ELF-1 (cell line): ENCODE results near the gene GVQW3.
"Not testable (repeated sequence)": the region's sequence is repeated elsewhere in the genome, so short reads cannot be mapped to it uniquely, and the experiment has no call there.

ENCODE experiments used
- DNase-seq: peaks from one replicate; pipeline ENCODE4 v3.0.0-alpha.2; 2016; ENCODE audit warnings: low read depth, low spot score

Gene GVQW3

DNA sequence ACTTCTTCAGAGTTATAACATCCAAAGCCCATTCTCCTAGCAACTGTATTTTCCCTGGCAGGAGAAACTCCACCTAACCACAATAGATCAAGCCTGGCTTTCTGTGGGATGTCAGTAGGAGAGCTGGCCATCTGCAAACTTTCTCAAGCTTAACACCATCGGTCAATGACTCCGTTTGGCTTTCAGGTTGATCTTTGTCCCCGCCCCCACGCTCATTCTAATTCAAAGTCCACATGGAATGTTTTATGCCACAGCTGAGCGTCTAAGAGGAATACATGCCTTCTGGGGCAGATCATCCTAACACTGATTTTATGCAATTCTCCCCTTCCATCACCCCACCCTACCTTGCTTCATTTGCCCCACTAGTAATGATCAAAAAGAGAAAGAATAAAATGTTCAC is 4.8 kb downstream of the GVQW3 start:
- DNase-seq, result peak; percentile 17

DNA sequence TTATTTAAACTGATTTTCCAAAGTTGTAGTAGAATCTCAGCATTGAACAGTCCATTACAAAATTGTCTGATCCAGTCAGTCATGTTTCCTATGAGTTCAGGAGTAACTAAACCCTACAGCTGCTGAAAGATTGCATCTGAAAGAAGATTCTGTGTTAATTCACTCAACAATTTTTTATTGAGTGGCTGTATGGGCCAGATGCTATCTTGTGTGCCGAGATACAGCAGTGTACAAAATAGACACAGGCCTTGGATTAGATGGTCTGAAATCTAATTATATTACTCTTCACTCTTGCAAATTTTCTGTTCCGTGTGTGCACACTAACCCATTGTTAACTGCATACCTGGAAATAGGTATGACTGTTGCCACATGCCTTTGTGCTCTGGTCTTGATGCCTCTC is 7.3 kb downstream of the GVQW3 start:
- DNase-seq, result no peak

DNA sequence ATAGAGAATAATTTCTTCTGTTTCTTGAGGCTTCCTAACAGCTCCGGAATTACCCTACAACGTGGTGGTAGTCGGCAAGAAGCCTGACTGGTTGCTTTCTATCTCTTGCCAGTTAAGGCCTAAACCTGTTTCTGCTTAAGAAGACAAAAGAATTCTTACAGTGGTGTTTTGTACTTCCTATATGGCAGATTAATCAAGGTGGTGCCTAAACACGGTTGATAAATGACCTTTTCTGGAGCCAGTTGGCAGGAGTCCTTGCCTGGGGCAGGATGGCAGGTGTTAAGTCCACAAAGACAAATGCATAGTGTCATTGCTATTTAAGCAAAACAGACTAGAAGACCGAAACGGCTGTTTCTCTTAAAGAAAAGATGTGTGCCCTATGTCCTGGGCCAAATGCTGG is 9.9 kb downstream of the GVQW3 start:
- peak; percentile 34 for DNase-seq

DNA sequence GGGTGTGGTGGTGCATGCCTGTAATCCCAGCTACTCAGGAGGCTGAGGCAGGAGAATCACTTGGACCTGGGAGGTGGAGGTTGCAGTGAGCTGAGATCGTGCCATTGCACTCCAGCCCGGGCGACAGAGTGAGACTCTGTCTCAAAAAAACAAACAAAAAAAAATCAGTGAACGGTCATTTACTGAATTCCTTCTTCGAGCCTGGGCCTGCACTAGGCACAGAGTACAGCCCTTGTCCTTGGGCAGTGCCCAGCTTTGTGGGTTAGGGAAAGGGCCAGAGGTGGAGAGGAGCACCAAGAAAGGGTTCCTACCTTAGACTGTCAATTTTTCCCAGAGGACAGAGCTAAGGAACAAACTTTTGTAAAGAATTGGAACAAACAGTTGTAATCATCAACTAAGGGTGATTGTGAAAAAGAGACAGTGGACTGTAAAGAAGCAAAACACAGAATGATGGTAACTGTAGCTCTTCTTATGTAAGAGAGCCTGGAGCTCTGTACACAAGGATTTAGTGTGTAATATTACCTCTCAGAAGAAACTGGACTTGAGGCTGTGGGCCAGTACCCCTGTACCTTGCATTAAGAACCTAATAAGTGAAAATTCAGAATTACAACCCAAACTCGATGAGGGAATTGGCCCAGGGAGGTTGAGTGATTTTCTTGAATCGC is 10.8 kb downstream of the GVQW3 start:
- DNase-seq, result no peak

DNA sequence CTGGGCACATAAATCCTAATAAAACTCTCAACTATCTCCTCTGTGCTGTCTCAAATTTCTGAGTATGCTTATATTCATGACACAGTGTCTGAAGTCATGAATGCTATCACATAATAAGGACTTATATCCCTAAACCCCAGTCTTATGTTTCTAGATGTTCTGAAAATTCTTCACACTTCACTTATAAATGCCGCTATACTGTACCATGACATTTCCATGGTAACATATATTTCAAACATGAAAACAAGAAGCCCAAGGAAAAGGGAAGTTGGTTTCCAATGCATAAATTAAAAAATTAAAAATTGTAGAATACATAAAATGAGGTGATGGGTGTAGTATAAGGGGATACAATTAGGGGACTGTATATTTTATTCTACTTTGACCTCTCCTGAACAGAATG is 11.7 kb downstream of the GVQW3 start:
- DNase-seq, result no peak

DNA sequence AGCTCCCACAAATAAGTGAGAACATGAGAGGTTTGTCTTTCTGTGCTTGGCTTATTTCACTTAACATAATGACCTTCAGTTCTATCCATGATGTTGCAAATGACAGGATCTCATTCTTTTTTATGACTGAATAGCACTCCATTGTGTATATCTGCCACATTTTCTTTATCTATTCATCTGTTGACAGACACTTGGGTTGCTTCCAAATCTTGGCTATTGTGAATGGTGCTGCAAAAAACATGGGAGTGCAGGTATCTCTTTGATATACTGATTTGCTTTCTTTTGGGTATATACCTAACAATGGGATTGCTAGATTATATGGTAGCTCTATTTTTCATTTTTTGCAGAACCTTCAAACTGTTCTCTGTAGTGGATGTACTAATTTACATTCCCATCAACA is 13.3 kb downstream of the GVQW3 start:
- DNase-seq, result no peak

DNA sequence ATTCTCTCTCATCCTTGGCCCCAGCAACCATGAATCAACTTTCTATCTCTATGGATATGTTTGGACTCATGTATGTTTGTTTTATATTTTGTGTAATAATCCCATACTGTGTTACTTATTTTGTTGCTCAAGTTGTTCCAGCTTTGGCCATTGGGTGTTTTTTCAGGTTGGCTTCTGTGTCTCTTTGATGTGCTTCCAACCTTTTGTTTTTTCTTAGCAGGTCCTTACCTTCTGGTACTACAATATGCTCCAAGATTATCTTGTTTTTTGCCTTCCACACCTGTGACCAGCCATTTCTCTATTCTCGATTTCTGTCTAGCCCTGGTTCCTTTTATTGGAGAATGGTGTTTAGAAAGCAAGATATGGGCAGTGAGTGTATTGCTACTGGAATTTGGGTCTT is 14.2 kb downstream of the GVQW3 start:
- no peak for DNase-seq

DNA sequence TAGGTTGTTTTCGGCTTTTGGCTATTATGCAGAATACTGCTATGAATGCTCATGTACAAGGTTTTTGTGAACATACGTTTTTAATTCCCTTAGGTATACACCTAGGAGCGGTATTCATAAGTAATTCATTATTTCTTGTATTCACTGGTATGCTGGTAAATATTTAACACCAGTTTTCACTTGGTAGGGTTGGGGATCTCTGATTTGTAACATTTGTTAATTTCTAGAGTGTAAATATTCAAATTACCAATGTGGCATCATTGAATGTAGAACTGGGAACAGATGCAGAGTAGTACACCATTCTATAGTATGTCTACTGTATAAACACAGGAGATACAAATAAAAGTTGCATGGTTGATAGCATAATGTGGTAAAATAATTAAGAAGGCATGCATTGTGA is 16.3 kb downstream of the GVQW3 start:
- no peak for DNase-seq

DNA sequence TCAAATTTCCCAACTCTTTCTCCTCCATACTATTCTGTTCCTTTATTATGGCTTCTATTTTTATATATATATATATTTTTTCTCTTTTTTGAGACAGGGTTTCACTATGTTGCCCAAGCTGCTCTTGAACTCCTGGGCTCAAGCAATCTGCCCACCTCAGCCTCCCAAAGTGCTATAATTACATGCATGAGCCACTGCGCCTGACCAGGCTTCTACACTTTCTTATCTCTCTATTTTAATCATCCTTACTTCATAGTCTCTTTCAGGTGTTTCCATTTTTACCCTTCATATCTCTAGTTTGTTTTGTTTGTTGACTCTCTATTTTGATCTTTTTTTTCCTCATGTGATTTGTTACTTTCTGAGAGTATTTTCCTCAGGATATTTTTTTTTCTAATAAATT is 19.8 kb downstream of the GVQW3 start:
- DNase-seq, result no peak

DNA sequence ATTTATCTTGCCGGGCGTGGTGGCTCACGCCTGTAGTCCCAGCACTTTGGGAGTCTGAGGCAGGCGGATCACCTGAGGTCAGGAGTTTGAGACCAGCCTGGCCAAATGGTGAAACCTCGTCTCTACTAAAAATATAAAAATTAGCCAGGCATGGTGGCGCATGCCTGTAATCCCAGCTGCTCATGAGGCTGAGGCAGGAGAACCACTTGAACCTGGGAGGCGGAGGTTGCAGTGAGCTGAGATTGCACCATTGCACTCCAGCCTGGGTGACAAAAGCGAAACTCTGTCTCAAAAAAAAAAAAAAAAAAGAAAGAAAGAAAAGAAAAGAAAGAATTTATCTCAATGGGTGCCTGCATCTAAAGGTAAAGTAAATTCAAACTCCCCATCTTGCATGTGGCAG is 20.4 kb downstream of the GVQW3 start:
- DNase-seq, result not testable (repeated sequence)

DNA sequence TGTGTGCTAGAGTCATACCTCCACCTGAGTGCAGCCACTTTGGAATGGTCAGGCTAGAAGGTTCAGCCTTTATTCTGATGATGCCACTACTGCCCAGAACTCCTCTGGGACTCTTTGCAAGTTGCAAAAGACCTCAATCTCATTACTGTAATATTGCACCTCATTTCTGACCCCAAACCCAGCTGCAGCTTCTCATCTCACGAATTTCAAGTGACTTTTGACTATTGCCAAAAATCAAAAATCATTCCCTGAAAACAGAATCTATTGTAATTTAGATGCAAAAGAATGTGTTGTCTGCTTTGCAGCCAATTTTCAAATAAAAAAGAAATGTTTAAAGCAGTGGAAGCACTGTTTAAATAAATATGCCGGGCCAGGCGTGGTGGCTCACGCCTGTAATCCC is 25.2 kb downstream of the GVQW3 start:
- no peak for DNase-seq

DNA sequence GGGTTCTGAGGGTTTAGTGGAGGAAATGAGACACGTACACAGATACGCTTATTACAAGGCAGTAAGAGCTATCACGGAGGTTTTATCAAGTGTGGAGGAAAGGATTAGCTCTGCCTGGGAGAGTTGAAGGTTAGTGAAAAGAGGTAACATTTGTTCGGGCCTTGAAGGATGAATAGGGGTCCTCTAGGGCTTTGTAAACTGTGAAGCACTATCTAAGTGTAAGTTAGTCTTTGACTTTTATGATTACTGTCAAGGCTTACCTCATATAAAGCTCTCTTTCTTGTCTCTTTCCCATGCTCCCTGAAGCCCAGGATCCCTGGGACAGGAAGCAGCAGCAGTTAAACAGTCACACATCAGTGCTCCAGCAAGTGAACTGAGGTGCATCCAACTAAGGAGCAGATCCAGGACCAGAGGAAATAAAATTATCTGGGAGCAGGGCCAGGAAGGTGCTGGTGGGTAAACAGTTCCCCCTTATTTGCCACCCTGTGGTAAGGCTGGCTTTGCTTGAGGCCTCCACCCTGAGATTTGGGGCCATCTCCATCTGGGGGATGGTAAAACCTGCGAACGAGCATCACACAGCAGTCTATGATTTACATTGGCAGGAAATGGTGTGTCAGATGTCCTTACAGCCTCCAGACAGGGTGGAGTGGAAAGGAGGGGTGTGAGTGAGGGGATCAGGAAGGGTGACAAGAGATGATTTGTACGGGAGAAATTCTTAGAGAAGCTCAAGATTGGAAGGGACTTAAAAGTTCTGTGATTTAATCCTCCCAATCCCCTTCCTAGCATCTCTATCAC is 27.2 kb downstream of the GVQW3 start:
- DNase-seq, result no peak

DNA sequence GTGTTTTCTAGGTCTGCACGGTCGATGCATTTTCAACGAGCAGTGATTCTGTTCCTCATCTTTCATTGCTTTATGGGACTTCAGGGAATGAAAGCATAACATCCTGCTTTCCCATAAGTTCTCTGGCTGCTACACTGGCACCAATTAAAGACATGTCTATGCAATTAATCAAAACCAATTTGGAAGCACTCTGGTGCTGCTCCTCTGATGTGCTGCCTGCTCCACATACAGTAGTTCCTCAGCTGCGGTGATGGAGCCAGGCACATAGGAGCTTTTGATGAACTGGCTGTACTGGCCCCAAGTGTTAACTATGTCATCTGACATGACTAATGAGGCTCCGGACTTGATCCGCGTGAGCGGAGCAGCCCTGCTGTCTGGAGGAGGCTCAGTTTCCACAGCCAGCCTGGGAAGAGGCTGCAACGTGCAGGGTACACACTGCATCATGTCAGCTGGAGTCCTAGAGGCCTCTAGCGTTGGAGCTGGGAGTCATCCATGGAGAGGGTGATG is 29.8 kb downstream of the GVQW3 start:
- no peak for DNase-seq

DNA sequence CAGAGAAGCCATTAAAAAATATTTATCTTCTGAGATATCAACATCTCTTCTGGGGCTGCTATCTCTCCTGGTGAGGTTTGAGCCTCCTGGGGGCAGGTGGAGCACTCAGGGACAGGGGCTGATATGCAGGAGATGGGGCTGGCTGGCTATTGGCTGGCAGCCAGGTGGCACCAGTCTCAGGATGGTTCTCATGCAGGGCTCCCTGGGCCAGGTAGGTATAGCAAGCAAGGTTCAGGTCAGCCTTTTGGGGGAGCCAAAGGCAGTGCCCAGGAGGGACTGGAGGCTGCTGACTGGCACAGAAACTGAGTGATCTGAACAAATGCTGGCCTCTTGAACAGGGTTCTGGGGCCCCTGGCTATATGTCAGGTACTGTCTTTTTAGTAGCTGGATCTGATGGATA is 34.0 kb downstream of the GVQW3 start:
- DNase-seq, result peak; percentile 10

DNA sequence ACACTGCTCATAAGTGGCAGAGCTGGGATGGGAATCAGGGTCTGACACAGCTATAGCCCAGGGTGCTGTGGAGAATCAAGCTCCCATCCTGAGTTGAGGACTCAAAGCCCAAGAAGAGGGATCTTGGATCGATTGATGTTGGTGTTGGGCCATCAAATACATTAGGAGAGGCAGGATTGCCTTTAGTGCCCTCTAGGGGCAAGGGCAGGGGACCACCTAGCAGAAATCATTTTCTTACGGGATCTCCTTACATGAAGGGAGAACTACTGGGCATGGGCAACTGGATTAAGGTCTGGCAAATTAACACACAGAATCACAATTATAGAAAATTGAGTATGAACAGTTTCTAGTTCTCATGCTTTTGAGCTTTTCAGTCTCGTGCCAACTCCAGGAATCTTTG is 38.8 kb downstream of the GVQW3 start:
- peak; percentile 40 for DNase-seq

DNA sequence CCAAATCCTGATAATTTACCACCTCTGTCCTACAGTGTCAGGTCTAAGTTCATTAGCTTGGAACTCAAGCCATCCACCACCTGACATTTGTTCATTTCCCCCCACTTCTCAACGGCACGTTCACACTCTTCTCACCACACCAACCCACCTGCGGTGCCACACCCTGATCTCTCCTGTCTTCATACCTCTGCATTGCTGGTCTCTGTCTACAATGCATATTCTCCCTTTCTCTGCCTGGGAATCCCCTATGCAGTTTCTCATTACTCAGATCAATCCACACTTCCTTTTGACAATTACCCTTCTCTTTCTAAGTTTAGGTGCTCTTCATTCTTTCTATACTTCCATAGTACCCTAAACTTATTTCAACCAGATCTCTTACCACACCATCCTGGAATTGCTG is 43.3 kb downstream of the GVQW3 start:
- no peak for DNase-seq

DNA sequence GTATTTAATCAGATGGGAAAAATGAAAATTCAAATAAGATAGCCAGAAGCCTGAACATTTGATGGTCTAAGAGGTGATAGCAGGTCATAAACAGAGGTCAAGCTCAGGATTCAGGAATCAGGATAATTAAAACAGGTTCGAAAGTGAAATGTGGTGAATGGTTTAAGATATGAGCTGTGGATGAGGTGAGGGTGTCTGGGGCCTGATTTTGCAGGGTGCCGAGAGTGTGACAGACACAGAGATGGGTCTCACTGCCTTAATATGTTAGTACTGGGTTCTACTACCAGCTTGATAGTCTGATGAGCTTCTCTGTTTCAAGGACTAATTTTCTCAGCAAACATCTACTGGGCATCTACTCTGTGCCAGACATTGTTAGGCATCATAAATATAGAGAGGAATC is 43.8 kb downstream of the GVQW3 start:
- no peak for DNase-seq

DNA sequence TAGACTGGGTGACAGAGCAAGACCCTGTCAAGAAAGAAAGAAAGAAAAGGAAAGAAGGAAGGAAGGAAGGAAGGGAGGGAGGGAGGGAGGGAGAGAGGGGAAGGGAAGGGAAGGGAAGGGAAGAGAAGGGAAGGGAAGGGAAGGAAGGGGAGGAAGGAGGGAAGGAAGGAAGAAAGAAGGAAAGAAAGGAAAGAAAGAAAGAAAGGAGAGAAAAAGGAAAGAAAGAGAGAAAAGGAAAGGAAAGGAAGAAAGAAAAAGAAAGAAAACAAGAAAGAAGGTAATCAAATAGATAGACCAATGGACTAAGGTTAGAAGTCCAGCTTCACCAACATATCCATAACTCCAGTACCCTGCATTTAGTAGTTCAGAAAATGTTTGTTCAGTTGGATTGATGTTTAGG is 45.5 kb downstream of the GVQW3 start:
- no peak for DNase-seq

DNA sequence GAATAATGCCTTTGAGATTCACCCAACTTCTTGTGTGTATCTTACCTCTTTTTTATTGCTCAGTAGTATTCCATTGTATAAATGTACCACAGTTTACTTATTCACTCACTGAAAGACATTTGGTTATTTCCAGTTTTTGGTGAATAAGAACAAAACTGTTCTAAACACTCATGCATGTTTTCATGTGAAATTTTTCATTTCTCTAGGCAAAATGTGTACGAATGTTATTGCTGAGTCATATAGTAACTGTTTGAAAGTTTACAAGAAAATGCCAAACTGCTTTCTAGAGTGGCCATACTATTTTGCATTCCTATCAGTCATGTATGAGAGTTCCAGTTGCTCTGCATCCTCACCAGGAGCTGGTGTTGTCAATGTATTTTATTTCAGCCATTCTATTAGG is 54.9 kb downstream of the GVQW3 start:
- DNase-seq, result no peak

DNA sequence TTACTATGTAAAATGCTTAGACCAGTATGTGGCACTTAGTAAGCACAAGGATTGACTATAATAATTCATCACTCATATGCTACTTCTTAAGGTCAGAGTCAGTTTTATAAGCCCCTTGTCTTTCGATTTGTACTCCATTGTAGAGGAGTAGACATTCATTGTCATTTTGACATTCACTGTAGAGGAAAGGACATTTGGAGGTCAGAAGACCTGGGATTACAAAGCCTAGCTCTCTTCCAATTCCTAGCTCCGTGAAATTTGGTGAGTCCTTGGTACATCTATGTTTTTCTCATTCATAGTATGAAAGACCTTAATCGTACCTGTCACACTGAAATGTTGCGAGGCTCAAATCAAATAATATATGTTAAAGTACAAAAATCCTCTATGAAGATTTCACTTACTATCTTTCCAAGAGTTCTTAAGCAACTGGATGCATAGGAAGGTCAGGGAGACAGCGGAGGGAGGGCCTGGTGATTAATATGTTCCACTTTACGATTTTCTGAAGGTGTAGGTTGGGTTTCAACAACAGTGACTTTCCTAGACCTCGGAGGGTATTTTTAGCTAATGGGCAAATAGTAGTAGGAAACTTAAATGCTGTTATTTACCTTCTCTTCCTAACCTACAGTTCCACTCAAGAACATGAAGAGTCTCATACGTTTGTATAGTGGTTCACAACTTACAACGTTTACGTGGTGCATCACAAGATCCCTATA is 62.3 kb downstream of the GVQW3 start:
- no peak for DNase-seq

DNA sequence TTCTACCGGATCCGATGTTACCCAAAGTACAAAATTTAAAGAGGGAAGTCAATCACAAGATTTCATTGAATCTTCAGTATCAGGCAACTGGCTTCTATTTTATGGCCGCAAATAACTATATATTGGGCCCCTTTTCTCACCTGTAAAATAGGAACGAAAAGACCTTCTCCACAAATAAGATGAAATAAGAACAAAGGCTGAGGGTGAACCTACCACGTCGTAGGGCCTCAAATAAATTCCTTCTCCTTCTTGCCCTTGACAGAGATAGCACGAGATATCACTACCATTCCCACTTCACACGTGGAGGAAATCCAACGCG is 62.9 kb downstream of the GVQW3 start:
- DNase-seq, result no peak

DNA sequence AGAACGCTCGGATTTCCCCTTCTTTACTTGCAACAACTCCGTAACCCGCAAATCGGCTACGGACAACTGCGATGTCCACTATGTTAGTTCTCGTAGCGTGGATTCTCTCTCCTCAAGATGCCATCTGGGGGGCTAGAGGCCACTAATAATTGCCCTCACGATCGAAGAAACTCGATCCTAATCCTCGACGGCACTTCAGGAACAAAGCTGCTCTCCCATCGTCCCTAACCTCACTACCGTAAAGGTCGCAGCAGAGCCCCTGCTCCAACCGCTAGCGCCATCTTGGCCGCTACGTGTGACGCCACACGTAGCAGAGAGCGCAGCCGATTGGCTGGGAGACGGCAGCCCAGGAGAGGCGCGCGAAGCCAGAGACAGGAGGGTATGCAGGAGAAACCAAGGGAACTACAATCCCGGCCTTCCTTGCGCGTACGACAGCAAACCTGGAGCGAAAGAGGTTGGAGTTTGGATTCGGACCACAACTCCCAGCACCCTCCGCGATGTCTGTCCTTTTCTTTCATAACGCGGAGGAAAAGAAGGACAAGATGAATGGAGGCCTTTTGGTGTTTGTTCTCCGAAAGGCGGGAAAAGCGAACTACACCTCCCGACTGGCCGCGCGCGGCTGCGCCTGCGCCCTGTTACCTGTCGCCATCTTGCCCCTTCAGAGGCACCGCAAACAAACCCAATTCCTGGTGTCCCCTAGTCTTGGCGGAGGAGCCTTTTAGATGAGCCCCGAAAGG is 63.4 kb downstream of the GVQW3 start, which contains the start of gene EMSY:
Gene EMSY (plus strand): TSS at position 635 of the 737 bp plus-strand sequence. CDS start 1,921 bp downstream, outside the sequence.
- DNase-seq, result peak; percentile 99
